Epithelial cell of proximal tubule (primary cell): ENCODE results near the gene POU2AF2. TPM values are rescaled to one million over a fixed set of nuclear protein-coding genes. Genes with fewer than 3 reads are reported as not detected.

Experiments used
- DNase-seq: peaks from one replicate; pipeline ENCODE4 v3.0.0-alpha.2; 2011; ENCODE audit warnings: low read depth
- H3K4me3 ChIP-seq: 2 replicates; pipeline ENCODE4 v1.5.1; 2011; ENCODE audit warnings: low read depth, mild to moderate bottlenecking, low read length
- total RNA-seq: library from RNA; depleted of rRNA; stranded (reverse); fragments of >200 nt; gene quantifications from 2 replicates; pipeline ENCODE4 v1.2.3, GENCODE V29; 2015
- TF ChIP-seq, protein P1 (sequence below): conservative IDR thresholded peaks from 2 replicates; pipeline ENCODE4 v1.5.1; 2012; ENCODE audit warnings: low read depth, mild to moderate bottlenecking, low read length

The POU2AF2 gene
- total RNA-seq, 1 donor from 2014 or later, result not detected

DNA sequence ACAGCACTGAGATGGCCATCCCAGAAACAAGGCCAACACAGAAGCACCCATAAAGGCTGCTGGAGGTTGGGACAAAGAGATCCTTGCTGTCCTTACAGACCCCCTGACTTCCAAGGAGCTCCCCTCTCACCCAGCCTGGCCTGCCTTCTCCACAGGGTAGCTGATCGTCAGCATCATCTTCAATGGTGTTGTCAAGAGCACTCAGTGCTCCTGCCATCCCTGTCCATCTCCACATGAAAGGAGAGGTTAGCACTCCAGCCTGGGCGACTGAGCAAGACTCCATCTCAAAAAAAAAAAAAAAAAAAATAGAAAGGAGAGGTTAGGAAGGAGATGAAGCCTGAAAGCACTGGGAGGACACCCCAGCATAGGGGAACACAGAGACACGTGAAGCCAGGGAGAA is 50.7 kb downstream of the POU2AF2 start:
- TF ChIP-seq, protein P1, sequence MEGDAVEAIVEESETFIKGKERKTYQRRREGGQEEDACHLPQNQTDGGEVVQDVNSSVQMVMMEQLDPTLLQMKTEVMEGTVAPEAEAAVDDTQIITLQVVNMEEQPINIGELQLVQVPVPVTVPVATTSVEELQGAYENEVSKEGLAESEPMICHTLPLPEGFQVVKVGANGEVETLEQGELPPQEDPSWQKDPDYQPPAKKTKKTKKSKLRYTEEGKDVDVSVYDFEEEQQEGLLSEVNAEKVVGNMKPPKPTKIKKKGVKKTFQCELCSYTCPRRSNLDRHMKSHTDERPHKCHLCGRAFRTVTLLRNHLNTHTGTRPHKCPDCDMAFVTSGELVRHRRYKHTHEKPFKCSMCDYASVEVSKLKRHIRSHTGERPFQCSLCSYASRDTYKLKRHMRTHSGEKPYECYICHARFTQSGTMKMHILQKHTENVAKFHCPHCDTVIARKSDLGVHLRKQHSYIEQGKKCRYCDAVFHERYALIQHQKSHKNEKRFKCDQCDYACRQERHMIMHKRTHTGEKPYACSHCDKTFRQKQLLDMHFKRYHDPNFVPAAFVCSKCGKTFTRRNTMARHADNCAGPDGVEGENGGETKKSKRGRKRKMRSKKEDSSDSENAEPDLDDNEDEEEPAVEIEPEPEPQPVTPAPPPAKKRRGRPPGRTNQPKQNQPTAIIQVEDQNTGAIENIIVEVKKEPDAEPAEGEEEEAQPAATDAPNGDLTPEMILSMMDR, result no peak
- H3K4me3 ChIP-seq, result no peak overlapping the region
- no peak for DNase-seq

DNA sequence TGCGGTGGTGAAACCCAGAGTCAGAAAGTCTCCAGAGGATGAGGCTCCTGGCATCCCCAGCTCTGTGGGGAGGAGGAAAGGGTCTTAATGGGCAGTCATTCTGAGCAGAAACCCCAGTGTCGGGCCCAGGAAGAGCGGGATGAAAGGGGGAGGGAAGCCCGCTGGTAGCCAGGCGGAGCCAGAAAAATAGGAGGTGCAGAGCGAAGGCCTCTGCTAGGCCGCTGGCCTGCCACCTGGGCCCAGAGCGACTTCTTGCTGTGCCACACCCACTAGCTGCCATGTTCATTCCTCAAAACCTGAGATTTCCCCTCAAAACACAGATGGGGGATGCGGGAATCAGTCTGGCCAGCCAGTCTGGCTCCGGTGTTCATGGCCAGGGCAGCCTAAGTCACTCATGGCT is 52.2 kb downstream of the POU2AF2 start:
- TF ChIP-seq, protein P1, result no peak

DNA sequence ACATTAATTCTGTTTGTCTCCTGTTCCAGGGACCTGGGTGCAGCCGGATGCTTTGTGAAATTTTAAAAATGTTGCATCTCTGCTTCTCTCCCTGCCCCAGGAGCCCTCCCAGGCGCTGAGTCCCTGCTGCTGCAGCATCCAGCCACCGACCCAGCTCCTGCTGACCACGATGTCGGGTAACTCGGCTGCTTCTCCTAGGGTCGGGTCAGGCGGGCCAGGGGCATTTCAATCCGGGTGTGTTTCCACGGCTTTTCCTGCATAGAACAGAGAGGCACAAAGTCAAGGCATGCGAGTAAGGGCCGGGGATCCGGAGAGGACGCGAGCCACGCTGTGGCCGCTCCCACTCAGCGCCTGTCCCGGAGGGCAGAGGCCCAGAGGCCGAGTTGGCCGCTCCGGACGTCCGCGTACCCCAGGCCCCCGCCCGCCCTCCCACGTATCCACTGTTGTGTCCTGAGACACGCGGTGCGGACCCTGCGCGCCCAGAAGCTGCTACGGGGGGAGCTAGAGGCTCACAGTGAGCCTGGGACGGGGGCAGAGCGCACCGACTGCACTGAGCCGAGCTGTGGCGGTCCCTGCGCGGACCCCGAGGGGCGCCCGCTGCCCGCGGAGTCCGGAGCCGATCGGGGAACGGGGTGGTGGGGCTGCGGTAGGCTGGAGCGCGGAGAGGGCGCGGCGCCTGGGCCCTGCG is 53.0 kb downstream of the POU2AF2 start, which contains the start of gene POU2AF3:
Gene POU2AF3 (plus strand): TSS at position 134 of the 688 bp plus-strand sequence. CDS start 36 bp downstream, at position 170.
- TF ChIP-seq, protein P1, result no peak
- no peak for DNase-seq
- peak within 1 kb of the TSS; percentile 57 for H3K4me3 ChIP-seq

More for the DNA sequence above, 52.2 kb downstream of the POU2AF2 start:
- no peak for DNase-seq
- no peak overlapping the region for H3K4me3 ChIP-seq

DNA sequence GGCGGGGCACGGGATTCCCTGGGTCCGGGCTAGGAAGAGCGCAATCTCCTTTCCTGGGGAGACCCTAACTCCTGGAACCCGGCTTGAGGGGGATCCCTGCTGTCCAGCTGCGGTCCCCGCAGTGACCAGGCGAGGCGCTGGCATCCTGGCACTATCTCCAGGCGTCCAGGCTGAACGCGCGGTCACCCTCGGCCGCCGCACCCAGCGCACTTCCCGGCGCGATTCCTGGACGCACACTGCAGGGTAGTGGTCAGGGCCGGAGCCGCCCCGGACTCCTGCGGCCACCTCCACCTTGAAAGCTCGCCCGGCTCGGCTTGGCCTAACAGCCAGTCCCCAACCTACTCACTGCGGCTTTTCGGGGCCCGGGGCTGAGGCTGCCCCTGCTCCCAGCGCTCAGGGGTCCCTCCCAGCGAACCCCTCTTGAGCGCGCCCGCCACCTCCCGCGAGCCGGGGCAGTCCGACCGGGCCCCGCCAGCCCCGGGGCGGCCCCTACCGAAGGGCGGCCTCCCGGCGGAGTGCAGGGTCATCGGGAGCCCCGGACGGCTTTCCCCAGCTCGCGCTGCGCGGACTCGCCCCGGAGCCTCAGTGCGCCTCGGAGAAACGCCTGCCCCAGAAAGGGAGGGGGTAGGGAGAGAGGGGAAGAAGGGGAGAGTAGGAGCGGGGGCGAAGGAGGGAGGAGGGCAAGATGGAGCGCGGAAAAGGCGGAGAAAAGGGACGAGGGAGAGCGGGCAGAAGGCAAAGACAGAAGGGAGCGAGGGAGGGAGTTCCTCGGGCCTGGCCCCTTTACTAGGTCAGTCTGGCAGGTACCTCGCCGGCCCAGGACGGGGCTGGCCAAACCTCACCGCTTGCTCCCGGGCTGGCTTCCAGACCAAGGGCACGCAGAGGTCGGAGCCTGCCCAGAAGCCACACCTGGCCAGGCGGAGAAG is 53.8 kb downstream of the POU2AF2 start:
- peak overlapping the region; percentile 57 for H3K4me3 ChIP-seq
- TF ChIP-seq, protein P1, result peak; percentile 45
- no peak for DNase-seq

DNA sequence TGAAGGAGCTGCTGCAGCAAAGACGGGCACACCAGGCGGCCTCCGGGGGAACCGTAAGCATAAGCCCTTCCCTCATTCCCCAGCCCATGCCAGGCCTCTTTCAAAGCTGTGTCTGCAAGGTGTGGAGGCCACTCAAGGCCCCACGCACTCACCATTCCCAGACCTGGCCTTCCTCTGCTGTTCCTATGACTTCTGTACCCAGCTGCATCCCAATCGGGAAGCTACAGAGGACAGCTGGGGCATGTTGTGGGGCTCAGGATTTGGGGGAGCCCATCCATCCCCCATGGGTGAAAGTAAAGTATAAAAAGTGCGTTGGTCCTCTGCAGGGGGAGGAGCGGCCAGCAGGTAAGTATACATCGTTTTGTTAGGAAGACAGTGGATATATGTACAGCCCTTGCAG is 55.0 kb downstream of the POU2AF2 start:
- TF ChIP-seq, protein P1, result no peak
- no peak for DNase-seq
- no peak overlapping the region for H3K4me3 ChIP-seq

DNA sequence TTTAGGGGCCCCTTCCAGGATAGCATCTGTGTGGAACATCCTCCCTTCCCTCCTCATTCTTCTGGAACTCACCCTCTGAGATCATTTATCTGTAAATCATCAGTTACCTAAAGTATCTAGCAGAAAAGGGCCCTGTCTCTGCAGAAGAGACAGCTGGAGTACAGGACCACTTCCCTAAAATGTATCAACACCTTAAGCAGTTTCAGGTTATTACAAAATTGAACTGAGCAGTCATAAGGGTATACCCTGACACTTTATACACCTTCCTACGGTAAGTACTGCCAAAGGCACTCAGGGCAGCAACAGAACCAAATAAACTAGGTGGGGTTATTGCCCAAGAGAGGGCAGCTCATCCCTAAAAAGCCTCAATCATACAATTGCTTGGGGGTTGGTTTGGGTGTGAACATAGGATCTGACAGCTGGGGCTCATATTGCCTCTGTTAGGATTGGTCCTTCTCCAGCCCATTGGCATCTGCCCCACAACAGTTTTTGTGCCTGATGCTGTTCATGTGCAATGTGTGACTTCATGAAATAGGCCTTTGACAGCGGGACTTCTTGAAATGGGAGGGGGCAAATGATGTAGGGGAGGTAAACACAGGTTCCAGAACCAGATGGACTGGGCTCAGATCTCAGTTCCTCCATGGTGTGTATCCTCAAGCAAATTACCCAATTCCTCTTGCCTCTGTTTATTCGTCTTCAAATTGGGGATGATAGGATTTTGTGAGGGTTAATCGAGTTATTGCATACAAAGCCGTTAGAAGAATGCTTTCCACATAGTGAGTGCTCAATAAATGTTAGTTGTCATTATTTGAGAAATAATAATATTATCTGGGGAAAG is 55.7 kb downstream of the POU2AF2 start:
- DNase-seq, result no peak
- H3K4me3 ChIP-seq, result no peak overlapping the region
- TF ChIP-seq, protein P1, result no peak
